Fibroblast of mammary gland (primary cell): ENCODE data around the gene NRSN2.
"Not testable (repeated sequence)": the region's sequence is repeated elsewhere in the genome, so short reads cannot be mapped to it uniquely, and the experiment has no call there.

ENCODE experiments used
- DNase-seq: peaks from one replicate; pipeline ENCODE4 v3.0.0-alpha.2; 2010; ENCODE audit warnings: low read depth
- H3K4me3 ChIP-seq: 2 replicates; pipeline ENCODE4 v1.5.1; 2011; ENCODE audit warnings: low read depth, mild to moderate bottlenecking, low read length, moderate library complexity; ENCODE audit not compliant: control insufficient read depth
- TF ChIP-seq, protein P1 (sequence below): conservative IDR thresholded peaks from 2 replicates; pipeline ENCODE4 v1.5.1; 2011; ENCODE audit warnings: low read depth, low read length, inconsistent platforms; ENCODE audit not compliant: control insufficient read depth, insufficient read depth

The NRSN2 gene

DNA sequence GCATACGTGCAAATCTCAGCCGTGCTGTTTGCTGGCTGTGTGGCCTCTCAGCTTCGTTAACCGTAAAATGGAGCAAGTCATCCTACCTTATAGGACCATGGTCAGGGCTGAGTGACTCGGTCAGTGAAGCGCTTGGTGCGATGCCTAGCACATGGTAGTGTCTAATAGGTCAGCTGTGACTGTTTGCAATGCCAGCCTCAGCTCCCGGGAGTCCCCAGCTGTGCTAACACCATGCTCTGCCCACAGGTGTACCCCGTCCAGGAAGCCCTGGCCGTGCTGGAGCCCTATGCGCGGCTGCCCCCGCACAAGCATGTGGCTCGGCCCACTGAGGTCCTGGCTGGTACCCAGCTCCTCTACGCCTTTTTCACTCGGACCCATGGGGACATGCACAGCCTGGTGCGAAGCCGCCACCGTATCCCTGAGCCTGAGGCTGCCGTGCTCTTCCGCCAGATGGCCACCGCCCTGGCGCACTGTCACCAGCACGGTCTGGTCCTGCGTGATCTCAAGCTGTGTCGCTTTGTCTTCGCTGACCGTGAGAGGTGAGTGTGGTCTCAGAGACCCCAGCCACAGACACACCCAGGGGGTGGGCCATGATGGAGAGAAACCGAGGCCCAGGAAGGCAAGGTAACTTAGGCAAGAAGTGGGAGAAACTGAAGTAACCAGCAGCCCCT, 44.3 kb downstream of the NRSN2 start:
- DNase-seq: no peak
- H3K4me3 ChIP-seq: no peak overlapping the region
- TF ChIP-seq, protein P1, sequence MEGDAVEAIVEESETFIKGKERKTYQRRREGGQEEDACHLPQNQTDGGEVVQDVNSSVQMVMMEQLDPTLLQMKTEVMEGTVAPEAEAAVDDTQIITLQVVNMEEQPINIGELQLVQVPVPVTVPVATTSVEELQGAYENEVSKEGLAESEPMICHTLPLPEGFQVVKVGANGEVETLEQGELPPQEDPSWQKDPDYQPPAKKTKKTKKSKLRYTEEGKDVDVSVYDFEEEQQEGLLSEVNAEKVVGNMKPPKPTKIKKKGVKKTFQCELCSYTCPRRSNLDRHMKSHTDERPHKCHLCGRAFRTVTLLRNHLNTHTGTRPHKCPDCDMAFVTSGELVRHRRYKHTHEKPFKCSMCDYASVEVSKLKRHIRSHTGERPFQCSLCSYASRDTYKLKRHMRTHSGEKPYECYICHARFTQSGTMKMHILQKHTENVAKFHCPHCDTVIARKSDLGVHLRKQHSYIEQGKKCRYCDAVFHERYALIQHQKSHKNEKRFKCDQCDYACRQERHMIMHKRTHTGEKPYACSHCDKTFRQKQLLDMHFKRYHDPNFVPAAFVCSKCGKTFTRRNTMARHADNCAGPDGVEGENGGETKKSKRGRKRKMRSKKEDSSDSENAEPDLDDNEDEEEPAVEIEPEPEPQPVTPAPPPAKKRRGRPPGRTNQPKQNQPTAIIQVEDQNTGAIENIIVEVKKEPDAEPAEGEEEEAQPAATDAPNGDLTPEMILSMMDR: no peak

DNA sequence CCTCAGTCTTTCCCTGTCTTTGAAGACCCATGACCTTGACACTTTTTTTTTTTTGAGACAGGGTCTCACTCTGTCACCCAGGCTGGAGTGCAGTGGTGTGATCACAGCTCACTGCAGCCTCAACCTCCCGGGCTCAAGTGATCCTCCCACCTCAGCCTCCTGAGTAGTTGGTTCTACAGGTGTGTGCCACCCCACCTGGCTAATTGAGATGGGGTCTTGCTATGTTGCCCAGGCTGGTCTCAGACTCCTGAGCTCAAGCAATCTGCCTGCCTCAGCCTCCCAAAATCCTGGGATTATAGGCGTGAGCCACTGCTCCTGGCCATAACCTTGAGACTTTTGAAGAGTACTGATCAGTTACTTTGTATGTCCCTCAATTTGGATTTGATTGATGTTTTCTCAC, 46.4 kb downstream of the NRSN2 start:
- not testable (repeated sequence) for H3K4me3 ChIP-seq, DNase-seq

DNA sequence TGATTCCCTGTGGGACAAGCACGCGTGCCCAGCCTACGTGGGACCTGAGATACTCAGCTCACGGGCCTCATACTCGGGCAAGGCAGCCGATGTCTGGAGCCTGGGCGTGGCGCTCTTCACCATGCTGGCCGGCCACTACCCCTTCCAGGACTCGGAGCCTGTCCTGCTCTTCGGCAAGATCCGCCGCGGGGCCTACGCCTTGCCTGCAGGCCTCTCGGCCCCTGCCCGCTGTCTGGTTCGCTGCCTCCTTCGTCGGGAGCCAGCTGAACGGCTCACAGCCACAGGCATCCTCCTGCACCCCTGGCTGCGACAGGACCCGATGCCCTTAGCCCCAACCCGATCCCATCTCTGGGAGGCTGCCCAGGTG, 49.3 kb downstream of the NRSN2 start:
- no peak overlapping the region for H3K4me3 ChIP-seq
- TF ChIP-seq, protein P1: no peak
- DNase-seq: no peak

DNA sequence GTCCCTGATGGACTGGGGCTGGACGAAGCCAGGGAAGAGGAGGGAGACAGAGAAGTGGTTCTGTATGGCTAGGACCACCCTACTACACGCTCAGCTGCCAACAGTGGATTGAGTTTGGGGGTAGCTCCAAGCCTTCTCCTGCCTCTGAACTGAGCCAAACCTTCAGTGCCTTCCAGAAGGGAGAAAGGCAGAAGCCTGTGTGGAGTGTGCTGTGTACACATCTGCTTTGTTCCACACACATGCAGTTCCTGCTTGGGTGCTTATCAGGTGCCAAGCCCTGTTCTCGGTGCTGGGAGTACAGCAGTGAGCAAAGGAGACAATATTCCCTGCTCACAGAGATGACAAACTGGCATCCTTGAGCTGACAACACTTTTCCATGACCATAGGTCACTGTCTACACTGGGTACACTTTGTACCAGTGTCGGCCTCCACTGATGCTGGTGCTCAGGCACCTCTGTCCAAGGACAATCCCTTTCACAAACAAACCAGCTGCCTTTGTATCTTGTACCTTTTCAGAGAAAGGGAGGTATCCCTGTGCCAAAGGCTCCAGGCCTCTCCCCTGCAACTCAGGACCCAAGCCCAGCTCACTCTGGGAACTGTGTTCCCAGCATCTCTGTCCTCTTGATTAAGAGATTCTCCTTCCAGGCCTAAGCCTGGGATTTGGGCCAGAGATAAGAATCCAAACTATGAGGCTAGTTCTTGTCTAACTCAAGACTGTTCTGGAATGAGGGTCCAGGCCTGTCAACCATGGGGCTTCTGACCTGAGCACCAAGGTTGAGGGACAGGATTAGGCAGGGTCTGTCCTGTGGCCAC, 49.9 kb downstream of the NRSN2 start:
- TF ChIP-seq, protein P1: no peak
- no peak for DNase-seq
- no peak overlapping the region for H3K4me3 ChIP-seq

DNA sequence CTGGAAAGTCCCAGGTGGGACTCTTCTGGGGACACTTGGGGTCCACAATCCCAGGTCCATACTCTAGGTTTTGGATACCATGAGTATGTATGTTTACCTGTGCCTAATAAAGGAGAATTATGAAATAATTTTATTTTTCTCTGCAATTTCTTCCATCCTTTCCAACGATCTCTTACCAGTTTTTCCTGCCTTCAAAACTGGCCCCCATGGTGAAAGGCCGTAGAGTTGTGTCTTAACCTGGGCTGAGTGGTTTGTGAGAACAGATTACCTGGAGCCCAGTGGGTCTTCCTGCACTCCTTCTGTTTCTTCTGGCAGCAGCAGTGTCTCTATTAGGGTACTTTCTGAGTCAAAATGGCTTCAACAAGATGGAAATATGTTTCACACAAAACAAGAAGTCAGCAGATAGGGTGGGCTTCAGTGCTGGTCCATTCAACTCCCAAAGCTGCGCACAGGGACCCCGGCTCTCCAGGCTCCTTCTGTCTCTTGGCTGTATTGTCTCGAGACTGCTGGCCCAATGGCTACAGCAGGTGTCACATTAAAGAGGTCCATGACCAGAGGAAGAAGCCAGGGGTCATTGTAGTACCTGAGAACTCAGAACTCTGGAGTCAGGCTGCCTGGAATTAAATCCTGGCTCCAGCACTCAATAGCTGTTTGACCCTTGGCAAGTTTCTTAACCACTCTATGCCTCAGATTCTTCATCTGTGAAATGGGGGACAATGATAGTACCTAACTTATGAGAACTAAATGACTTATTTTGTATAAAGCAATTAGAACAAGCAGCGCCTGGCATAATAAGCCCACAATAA, 50.7 kb downstream of the NRSN2 start:
- DNase-seq: no peak
- H3K4me3 ChIP-seq: no peak overlapping the region
- TF ChIP-seq, protein P1: no peak

DNA sequence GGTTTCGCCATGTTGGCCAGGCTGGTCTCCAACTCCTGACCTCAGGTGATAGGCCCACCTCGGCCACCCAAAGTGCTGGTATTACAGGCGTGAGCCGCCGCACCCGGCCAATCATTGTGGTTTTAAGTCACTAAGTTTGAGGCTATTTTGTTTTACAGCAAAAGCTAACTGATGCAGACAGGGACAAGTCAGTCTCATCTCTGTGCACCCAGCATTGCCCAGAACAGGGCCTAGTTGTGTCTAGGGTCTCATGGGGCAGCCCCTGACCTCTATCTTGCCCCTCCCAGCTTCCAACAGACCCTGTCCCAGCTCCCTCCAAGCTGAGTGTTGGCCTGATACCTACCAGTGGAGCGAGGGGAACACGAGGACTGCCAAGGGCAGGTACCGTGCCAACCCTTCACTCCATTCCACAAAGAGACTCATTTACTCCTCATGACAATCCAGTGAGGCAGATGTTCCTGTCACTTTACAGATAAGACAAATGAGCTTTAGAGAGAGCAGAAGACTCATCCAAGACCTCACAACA, 52.3 kb downstream of the NRSN2 start:
- no peak for DNase-seq
- TF ChIP-seq, protein P1: no peak
- no peak overlapping the region for H3K4me3 ChIP-seq

DNA sequence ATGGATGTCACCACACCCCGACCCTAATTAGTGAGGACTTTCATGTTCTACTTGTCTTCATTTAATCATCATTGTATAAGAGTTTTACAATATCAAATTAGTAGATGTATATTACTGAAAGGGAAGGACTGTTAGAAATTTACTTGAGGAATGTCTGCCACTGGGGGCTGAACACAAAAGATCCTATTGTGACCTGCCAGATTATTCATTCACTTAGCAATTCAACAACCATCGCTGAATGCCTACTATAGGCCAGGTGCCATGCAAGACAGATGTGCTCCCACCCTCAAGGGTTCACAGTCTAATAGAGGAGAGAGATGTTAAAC, 53.2 kb downstream of the NRSN2 start:
- DNase-seq: no peak
- TF ChIP-seq, protein P1: no peak
- no peak overlapping the region for H3K4me3 ChIP-seq
